WTC11 (cell line): ENCODE measurements around the gene REEP1. TPM values are rescaled to one million over a fixed set of nuclear protein-coding genes. Genes with fewer than 3 reads are reported as not detected.

ENCODE experiments used
- ATAC-seq: fragments of 200-7000 bp; cut with Tn5 transposase; 2 replicates; pipeline ENCODE4 v1.10.0; 2021; ENCODE audit warnings: mild to moderate bottlenecking, moderate library complexity
- CTCF ChIA-PET: fragments of 300-600 bp; sonication (Branson Sonifier 250); formaldehyde crosslinking; loops from one replicate; lab custom pipeline; 2021; ENCODE audit warnings: antibody characterized with exemption; lab: Charles Lee
- POLR2A ChIA-PET: fragments of 350-600 bp; sonication (Branson Sonifier 250); formaldehyde crosslinking; loops from one replicate; lab custom pipeline; 2021; ENCODE audit warnings: antibody characterized with exemption; lab: Charles Lee
- DNase-seq: peaks from one replicate; pipeline ENCODE4 v3.0.0; 2021; ENCODE audit warnings: low spot score
- H3K27ac Mint-ChIP-seq: 2 replicates; pipeline ENCODE4 v1.8.0; 2021; ENCODE audit warnings: mixed read lengths
- H3K27me3 Mint-ChIP-seq: 2 replicates; pipeline ENCODE4 v1.8.0; 2021; ENCODE audit warnings: low read depth, mild to moderate bottlenecking, moderate library complexity, mixed read lengths
- H3K36me3 Mint-ChIP-seq: 2 replicates; pipeline ENCODE4 v1.8.0; 2021; ENCODE audit warnings: mixed read lengths
- H3K4me1 Mint-ChIP-seq: 2 replicates; pipeline ENCODE4 v1.8.0; 2022; ENCODE audit warnings: mixed read lengths
- H3K4me3 Mint-ChIP-seq: 2 replicates; pipeline ENCODE4 v1.8.0; 2021; ENCODE audit warnings: mild to moderate bottlenecking, moderate library complexity, mixed read lengths
- H3K9me3 Mint-ChIP-seq: 2 replicates; pipeline ENCODE4 v1.8.0; 2021; ENCODE audit warnings: mixed read lengths
- CREB1 ChIP-seq: sonication (generic); formaldehyde crosslinking; IDR thresholded peaks from 2 replicates; pipeline ENCODE4 v1.8.0; 2023; ENCODE audit warnings: mild to moderate bottlenecking, missing genetic modification reagents
- ELF4 ChIP-seq: sonication (generic); formaldehyde crosslinking; IDR thresholded peaks from 2 replicates; pipeline ENCODE4 v1.8.1; 2022; ENCODE audit warnings: low read depth, mild to moderate bottlenecking, moderate library complexity, missing genetic modification reagents
- FOXJ3 ChIP-seq: sonication (generic); formaldehyde crosslinking; IDR thresholded peaks from 2 replicates; pipeline ENCODE4 v1.9.0; 2021; ENCODE audit warnings: missing genetic modification reagents, mild to moderate bottlenecking, borderline replicate concordance
- FOXK1 ChIP-seq: sonication (generic); formaldehyde crosslinking; IDR thresholded peaks from 2 replicates; pipeline ENCODE4 v1.8.0; 2022; ENCODE audit warnings: mild to moderate bottlenecking, moderate library complexity, missing genetic modification reagents
- GABPB1 ChIP-seq: sonication (generic); formaldehyde crosslinking; IDR thresholded peaks from 2 replicates; pipeline ENCODE4 v1.8.1; 2023; ENCODE audit warnings: mild to moderate bottlenecking, missing genetic modification reagents
- GTF2I ChIP-seq: fragments of 250-450 bp; sonication (Bioruptor Pico); conservative IDR thresholded peaks from 2 replicates; pipeline ENCODE4 v1.4.0; 2021; ENCODE audit warnings: mild to moderate bottlenecking
- HMGA2 ChIP-seq: fragments of 250-450 bp; sonication (Bioruptor Pico); IDR thresholded peaks from 2 replicates; pipeline ENCODE4 v1.4.0; 2021; ENCODE audit warnings: mild to moderate bottlenecking, moderate library complexity
- HMGXB4 ChIP-seq: sonication (generic); formaldehyde crosslinking; IDR thresholded peaks from 2 replicates; pipeline ENCODE4 v1.8.1; 2023; ENCODE audit warnings: mild to moderate bottlenecking, moderate library complexity, missing genetic modification reagents
- NFATC4 ChIP-seq: fragments of 250-450 bp; sonication (Bioruptor Pico); IDR thresholded peaks from 2 replicates; pipeline ENCODE4 v1.9.0; 2021; ENCODE audit warnings: mild to moderate bottlenecking
- NR1H2 ChIP-seq: sonication (generic); formaldehyde crosslinking; IDR thresholded peaks from 2 replicates; pipeline ENCODE4 v1.9.0; 2021; ENCODE audit warnings: mild to moderate bottlenecking, moderate library complexity, missing genetic modification reagents
- PRRX2 ChIP-seq: fragments of 250-450 bp; sonication (Bioruptor Pico); IDR thresholded peaks from 2 replicates; pipeline ENCODE4 v1.8.0; 2021; ENCODE audit warnings: mild to moderate bottlenecking
- TP53 ChIP-seq: sonication (generic); formaldehyde crosslinking; IDR thresholded peaks from 2 replicates; pipeline ENCODE4 v1.8.1; 2023; ENCODE audit warnings: mild to moderate bottlenecking, missing genetic modification reagents
- USF1 ChIP-seq: sonication (generic); formaldehyde crosslinking; IDR thresholded peaks from 2 replicates; pipeline ENCODE4 v1.8.0; 2022; ENCODE audit warnings: mild to moderate bottlenecking, missing genetic modification reagents
- ZBTB43 ChIP-seq: sonication (generic); formaldehyde crosslinking; IDR thresholded peaks from 2 replicates; pipeline ENCODE4 v1.8.1; 2023; ENCODE audit warnings: mild to moderate bottlenecking, missing genetic modification reagents
- ZNF232 ChIP-seq: sonication (generic); formaldehyde crosslinking; IDR thresholded peaks from 2 replicates; pipeline ENCODE4 v1.8.0; 2022; ENCODE audit warnings: mild to moderate bottlenecking, missing genetic modification reagents
- ZNF263 ChIP-seq: sonication (generic); formaldehyde crosslinking; IDR thresholded peaks from 2 replicates; pipeline ENCODE4 v1.8.1; 2022; ENCODE audit warnings: low read depth, mild to moderate bottlenecking, moderate library complexity, missing genetic modification reagents
- ZNF416 ChIP-seq: fragments of 250-450 bp; sonication (Bioruptor Pico); IDR thresholded peaks from 2 replicates; pipeline ENCODE4 v1.9.0; 2021; ENCODE audit warnings: mild to moderate bottlenecking, inconsistent platforms
- ZNF512 ChIP-seq: sonication (generic); formaldehyde crosslinking; IDR thresholded peaks from 2 replicates; pipeline ENCODE4 v1.8.1; 2022; ENCODE audit warnings: missing genetic modification reagents, borderline replicate concordance
- total RNA-seq: library from RNA; stranded (reverse); gene quantifications from 3 replicates; pipeline ENCODE4 v1.2.3, GENCODE V29; 2021
- TF ChIP-seq, protein P1 (sequence below): sonication (generic); formaldehyde crosslinking; IDR thresholded peaks from 2 replicates; pipeline ENCODE4 v1.8.1; 2022; ENCODE audit warnings: mild to moderate bottlenecking, missing genetic modification reagents, moderate library complexity, borderline replicate concordance
- TF ChIP-seq, protein P2 (sequence below): sonication (generic); formaldehyde crosslinking; IDR thresholded peaks from 2 replicates; pipeline ENCODE4 v1.8.1; 2022; ENCODE audit warnings: low read depth, missing genetic modification reagents, borderline replicate concordance
- TF ChIP-seq, protein P3 (sequence below): sonication (generic); formaldehyde crosslinking; IDR thresholded peaks from 2 replicates; pipeline ENCODE4 v1.8.0; 2022; ENCODE audit warnings: missing genetic modification reagents

The REEP1 gene
- total RNA-seq, 1 experiment from 2014 or later, result 1.9 TPM

DNA sequence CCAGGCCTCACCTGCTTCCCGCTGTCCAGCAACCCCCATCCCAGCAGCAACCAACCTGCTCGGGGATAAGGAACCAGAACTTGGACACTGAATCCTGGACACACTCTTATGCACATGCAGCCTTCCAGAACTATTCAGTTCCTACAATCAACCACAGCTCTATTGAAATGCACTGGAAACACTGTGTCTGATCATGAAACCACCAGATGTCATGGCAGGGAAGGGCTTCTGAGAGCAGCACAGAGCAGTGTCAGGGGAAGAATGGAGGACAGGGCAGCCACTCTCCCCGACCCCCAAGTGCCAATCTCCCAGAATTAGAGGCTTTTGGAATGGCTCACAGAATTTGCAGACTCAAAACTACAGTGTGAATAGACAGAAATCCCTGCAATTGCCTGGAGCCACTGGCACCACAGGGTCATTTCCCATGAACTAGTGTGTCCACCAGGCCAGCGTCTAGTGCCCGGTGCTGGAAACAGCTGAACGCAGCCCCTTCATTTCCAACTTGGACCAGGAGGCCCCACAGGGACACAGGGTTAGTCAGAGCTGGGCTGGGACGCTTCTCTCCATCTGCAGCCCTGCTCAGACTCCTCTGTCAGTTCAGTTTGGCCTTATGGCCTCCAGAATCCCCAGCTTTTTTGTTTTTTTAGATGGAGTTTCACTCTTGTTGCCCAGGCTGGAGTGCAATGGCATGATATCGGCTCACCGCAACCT is 112.6 kb downstream of the REEP1 start:
- Mint-ChIP-seq H3K9me3 (no peaks in the 10 kb centered on the region), H3K27ac (no peak overlapping the region), H3K36me3 (no peaks in the 10 kb centered on the region)
- no peak for TF ChIP-seq GABPB1 (CRISPR knock-in tag)
- TF ChIP-seq TP53 (CRISPR knock-in tag), result no peak
- no peak for TF ChIP-seq PRRX2 (CRISPR knock-in tag)
- TF ChIP-seq ELF4 (CRISPR knock-in tag), result no peak
- no peak for TF ChIP-seq HMGA2 (CRISPR knock-in tag)
- no peak for TF ChIP-seq ZNF512 (CRISPR knock-in tag)
- no peak for TF ChIP-seq FOXK1 (CRISPR knock-in tag)
- no peak for TF ChIP-seq USF1 (CRISPR knock-in tag)
- no peak for TF ChIP-seq GTF2I
- no peak for TF ChIP-seq NFATC4 (CRISPR knock-in tag)
- TF ChIP-seq NR1H2 (CRISPR knock-in tag), result no peak
- no peak for TF ChIP-seq CREB1 (CRISPR knock-in tag)
- no peak for TF ChIP-seq ZNF416
- TF ChIP-seq, protein P1, sequence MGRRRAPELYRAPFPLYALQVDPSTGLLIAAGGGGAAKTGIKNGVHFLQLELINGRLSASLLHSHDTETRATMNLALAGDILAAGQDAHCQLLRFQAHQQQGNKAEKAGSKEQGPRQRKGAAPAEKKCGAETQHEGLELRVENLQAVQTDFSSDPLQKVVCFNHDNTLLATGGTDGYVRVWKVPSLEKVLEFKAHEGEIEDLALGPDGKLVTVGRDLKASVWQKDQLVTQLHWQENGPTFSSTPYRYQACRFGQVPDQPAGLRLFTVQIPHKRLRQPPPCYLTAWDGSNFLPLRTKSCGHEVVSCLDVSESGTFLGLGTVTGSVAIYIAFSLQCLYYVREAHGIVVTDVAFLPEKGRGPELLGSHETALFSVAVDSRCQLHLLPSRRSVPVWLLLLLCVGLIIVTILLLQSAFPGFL (CRISPR knock-in tag), result no peak
- TF ChIP-seq ZNF232, result no peak
- TF ChIP-seq, protein P2, sequence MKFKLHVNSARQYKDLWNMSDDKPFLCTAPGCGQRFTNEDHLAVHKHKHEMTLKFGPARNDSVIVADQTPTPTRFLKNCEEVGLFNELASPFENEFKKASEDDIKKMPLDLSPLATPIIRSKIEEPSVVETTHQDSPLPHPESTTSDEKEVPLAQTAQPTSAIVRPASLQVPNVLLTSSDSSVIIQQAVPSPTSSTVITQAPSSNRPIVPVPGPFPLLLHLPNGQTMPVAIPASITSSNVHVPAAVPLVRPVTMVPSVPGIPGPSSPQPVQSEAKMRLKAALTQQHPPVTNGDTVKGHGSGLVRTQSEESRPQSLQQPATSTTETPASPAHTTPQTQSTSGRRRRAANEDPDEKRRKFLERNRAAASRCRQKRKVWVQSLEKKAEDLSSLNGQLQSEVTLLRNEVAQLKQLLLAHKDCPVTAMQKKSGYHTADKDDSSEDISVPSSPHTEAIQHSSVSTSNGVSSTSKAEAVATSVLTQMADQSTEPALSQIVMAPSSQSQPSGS (CRISPR knock-in tag), result no peak
- TF ChIP-seq HMGXB4 (CRISPR knock-in tag), result no peak
- no peak for TF ChIP-seq FOXJ3
- TF ChIP-seq, all 79 proteins: peak for 0
- Mint-ChIP-seq H3K4me3 (no peak overlapping the region), H3K27me3 (no peaks in the 10 kb centered on the region), H3K4me1 (peaks cover 16% of the 10 kb centered on the region)
- ChIA-PET POLR2A (no interaction called here), CTCF (no interaction called here)
- ATAC-seq (no peak), DNase-seq (no peak)

DNA sequence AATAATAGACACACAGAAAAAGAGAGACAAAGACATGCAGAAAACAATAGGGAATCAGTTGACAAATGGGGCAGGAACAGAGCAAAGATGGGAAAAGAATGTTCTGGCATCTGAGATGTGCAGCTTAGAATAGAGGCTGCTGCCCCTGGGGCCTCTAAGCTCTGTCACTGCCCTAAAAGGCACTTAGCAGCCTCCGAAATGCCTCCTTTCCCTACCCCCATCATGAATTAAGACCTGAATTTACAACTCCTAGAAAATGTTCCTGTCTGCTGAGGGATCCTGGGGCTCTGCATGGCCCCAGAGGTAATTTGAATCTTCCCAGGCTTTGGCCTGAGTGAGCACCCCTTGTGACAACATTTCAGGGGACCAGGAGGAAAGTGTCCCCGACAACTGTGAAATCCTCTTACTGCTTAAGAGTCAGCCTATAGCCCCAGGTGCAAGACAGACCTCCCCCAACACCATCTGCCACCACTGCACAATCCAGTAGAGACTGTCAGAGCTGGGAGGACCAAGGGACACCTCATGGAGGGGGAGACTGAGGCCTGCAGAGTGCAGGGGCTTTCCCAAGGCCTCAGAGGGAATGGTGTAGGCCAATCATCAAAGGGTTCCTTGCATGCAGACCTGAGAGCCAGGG is 113.4 kb downstream of the REEP1 start:
- no peak for ATAC-seq
- no peak for TF ChIP-seq ZNF263
- no peak for TF ChIP-seq ZBTB43
- TF ChIP-seq, protein P3, sequence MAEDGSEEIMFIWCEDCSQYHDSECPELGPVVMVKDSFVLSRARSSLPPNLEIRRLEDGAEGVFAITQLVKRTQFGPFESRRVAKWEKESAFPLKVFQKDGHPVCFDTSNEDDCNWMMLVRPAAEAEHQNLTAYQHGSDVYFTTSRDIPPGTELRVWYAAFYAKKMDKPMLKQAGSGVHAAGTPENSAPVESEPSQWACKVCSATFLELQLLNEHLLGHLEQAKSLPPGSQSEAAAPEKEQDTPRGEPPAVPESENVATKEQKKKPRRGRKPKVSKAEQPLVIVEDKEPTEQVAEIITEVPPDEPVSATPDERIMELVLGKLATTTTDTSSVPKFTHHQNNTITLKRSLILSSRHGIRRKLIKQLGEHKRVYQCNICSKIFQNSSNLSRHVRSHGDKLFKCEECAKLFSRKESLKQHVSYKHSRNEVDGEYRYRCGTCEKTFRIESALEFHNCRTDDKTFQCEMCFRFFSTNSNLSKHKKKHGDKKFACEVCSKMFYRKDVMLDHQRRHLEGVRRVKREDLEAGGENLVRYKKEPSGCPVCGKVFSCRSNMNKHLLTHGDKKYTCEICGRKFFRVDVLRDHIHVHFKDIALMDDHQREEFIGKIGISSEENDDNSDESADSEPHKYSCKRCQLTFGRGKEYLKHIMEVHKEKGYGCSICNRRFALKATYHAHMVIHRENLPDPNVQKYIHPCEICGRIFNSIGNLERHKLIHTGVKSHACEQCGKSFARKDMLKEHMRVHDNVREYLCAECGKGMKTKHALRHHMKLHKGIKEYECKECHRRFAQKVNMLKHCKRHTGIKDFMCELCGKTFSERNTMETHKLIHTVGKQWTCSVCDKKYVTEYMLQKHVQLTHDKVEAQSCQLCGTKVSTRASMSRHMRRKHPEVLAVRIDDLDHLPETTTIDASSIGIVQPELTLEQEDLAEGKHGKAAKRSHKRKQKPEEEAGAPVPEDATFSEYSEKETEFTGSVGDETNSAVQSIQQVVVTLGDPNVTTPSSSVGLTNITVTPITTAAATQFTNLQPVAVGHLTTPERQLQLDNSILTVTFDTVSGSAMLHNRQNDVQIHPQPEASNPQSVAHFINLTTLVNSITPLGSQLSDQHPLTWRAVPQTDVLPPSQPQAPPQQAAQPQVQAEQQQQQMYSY (CRISPR knock-in tag), result no peak
- TF ChIP-seq CREB1 (CRISPR knock-in tag), result no peak
- Mint-ChIP-seq H3K27me3 (no peaks in the 10 kb centered on the region), H3K36me3 (no peaks in the 10 kb centered on the region), H3K4me3 (no peak overlapping the region), H3K4me1 (peaks cover 16% of the 10 kb centered on the region), H3K9me3 (no peaks in the 10 kb centered on the region), H3K27ac (no peak overlapping the region)
- no peak for DNase-seq
- CTCF ChIA-PET, result interaction anchor here (4.3 kb wide), 1 partner anchor 148 kb away, joined by 45 read pairs; no protein-coding TSS in a partner anchor
- POLR2A ChIA-PET, result no interaction called here
